Uterus (tissue), 4 donors: ENCODE data around the gene OOSP3. TPM values are rescaled to one million over a fixed set of nuclear protein-coding genes. Genes with fewer than 3 reads are reported as not detected.

ENCODE experiments used
- DNase-seq, 2 donors: peaks; one replicate each; pipeline ENCODE4 v3.0.0-alpha.2; 2019 to 2020
- H3K27ac ChIP-seq, 2 donors: fragments of 200-600 bp; sonication (generic); 1 replicate in 1 of 2; 2 replicates in 1 of 2; pipeline ENCODE4 v1.5.1; 2016 to 2018
- H3K27me3 ChIP-seq, 2 donors: fragments of 200-600 bp; sonication (generic); one replicate each; pipeline ENCODE4 v1.5.1; 2018 to 2019; ENCODE audit warnings: control low read depth in 1 of 2
- H3K36me3 ChIP-seq, 2 donors: fragments of 200-600 bp; sonication (generic); one replicate each; pipeline ENCODE4 v1.5.1; 2019; ENCODE audit warnings: control low read depth in 1 of 2
- H3K4me1 ChIP-seq, 2 donors: fragments of 200-600 bp; sonication (generic); one replicate each; pipeline ENCODE4 v1.5.1; 2018 to 2019; ENCODE audit warnings: control low read depth in 1 of 2
- H3K4me3 ChIP-seq, 2 donors: fragments of 200-600 bp; sonication (generic); 1 replicate in 1 of 2; 2 replicates in 1 of 2; pipeline ENCODE4 v1.5.1; 2018 to 2019; ENCODE audit warnings: mild to moderate bottlenecking in 1 of 2
- H3K9me3 ChIP-seq, 2 donors: fragments of 200-600 bp; sonication (generic); one replicate each; pipeline ENCODE4 v1.5.1; 2019; ENCODE audit warnings: control low read depth in 1 of 2
- POLR2A ChIP-seq, 2 donors: fragments of 450-650 bp; IDR thresholded peaks; one replicate each; pipeline ENCODE4 v1.6.1; 2016; ENCODE audit warnings: antibody characterized with exemption in 2 of 2, mild to moderate bottlenecking in 1 of 2, moderate library complexity in 1 of 2
- intact Hi-C: fragments of 100-400 bp; cut with DNase I; formaldehyde crosslinking; loops from one replicate; pipeline ENCODE4 v1.15.1; 2023; ENCODE audit warnings: low total_unique reads
- total RNA-seq, 4 donors: library from RNA; depleted of rRNA in 3 of 4; stranded (reverse); fragments of >200 nt in 3 of 4; gene quantifications; one replicate each; pipeline versions ENCODE4 v1.1.0 to v1.2.4, GENCODE V29; 2014 to 2023
- TF ChIP-seq, protein P1 (sequence below), 4 experiments: fragments of 200-600 bp in 2 of 4; fragments of 450-650 bp in 2 of 4; sonication (generic) in 2 of 4; IDR thresholded peaks; one replicate each; pipeline ENCODE4 v1.5.1; 2016 to 2019; ENCODE audit warnings: antibody characterized with exemption in 4 of 4, mild to moderate bottlenecking in 2 of 4, moderate library complexity in 1 of 4
- donor health status: DM: yes; HTN: yes; CAD: no.

Gene OOSP3
- total RNA-seq, 4 donors from 2014 or later, result not detected

- intact Hi-C loops, result no loop called here
- H3K36me3 ChIP-seq, result no peaks in the 10 kb centered on the region
- DNase-seq, result no peak
- no peaks in the 10 kb centered on the region for H3K9me3 ChIP-seq
- TF ChIP-seq, protein P1, sequence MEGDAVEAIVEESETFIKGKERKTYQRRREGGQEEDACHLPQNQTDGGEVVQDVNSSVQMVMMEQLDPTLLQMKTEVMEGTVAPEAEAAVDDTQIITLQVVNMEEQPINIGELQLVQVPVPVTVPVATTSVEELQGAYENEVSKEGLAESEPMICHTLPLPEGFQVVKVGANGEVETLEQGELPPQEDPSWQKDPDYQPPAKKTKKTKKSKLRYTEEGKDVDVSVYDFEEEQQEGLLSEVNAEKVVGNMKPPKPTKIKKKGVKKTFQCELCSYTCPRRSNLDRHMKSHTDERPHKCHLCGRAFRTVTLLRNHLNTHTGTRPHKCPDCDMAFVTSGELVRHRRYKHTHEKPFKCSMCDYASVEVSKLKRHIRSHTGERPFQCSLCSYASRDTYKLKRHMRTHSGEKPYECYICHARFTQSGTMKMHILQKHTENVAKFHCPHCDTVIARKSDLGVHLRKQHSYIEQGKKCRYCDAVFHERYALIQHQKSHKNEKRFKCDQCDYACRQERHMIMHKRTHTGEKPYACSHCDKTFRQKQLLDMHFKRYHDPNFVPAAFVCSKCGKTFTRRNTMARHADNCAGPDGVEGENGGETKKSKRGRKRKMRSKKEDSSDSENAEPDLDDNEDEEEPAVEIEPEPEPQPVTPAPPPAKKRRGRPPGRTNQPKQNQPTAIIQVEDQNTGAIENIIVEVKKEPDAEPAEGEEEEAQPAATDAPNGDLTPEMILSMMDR (IDR thresholded peaks at IDR 0.05), result no peak
- TF ChIP-seq POLR2A (IDR thresholded peaks at IDR 0.05), result no peak
- no peaks in the 10 kb centered on the region for H3K27me3 ChIP-seq
- no peak within 1 kb of the TSS for H3K27ac ChIP-seq
- H3K4me3 ChIP-seq, result no peak within 1 kb of the TSS
- H3K4me1 ChIP-seq, result no peaks in the 10 kb centered on the region
Observed at GRCh38 chr11:59866397-59866796, 12.2 kb upstream of the OOSP3 start, which contains the start of gene TCN1. Gene TCN1, minus strand, starts transcription at chr11:59866487. Its CDS starts 17 bp downstream, at chr11:59866470.

DNA sequence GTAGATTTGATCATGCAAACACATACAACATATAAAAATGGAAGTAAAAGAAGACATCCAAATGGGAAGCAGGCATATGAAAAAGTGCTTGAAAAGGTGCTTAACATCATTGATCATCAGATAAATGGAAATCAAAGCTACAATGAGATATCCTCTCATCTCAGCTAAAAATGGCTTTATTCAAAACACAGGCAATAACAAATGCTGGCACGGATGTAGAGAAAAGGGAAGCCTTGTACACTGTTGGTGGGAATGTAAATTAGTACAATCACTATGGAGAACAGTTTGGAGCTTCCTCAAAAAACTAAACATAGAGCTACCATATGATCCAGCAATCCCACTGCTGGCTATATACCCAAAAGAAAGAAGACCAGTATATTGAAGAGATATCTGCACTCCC lies 11.7 kb upstream of the OOSP3 start:
- intact Hi-C loops, result no loop called here
- Histone ChIP-seq H3K9me3 (no peaks in the 10 kb centered on the region), H3K27me3 (no peaks in the 10 kb centered on the region), H3K36me3 (no peaks in the 10 kb centered on the region), H3K4me1 (no peaks in the 10 kb centered on the region), H3K4me3 (no peak overlapping the region), H3K27ac (no peak overlapping the region)
- no peak for DNase-seq
- no peak for TF ChIP-seq POLR2A (IDR thresholded peaks at IDR 0.05)
- TF ChIP-seq, protein P1 (IDR thresholded peaks at IDR 0.05), result no peak

DNA sequence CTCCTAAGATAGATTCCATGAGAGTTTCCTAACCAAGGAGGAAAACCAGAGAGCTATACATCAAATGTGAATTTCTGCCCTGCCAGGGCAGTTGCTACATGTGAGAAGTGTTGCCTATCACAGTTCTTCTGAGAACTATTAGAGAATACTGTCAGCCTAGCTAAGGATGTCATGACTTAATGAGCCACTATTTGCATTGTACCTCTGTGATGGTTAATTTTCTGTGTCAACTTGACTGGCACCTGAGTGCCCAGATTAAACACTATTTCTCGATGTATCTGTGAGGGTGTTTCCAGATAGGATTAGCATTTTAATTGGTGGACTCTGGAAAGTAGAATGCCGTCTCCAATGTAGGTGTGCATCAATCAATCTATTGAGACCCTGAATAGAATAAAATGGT lies 10.6 kb upstream of the OOSP3 start:
- Histone ChIP-seq H3K36me3 (no peaks in the 10 kb centered on the region), H3K27me3 (no peaks in the 10 kb centered on the region), H3K4me3 (no peak overlapping the region), H3K27ac (no peak overlapping the region), H3K4me1 (no peaks in the 10 kb centered on the region), H3K9me3 (no peaks in the 10 kb centered on the region)
- intact Hi-C loops, result no loop called here
- no peak for TF ChIP-seq POLR2A (IDR thresholded peaks at IDR 0.05)
- TF ChIP-seq, protein P1 (IDR thresholded peaks at IDR 0.05), result no peak
- no peak for DNase-seq

- H3K9me3 ChIP-seq, result no peaks in the 10 kb centered on the region
- no peak overlapping the region for H3K4me3 ChIP-seq
- DNase-seq, result no peak
- H3K4me1 ChIP-seq, result no peaks in the 10 kb centered on the region
- H3K36me3 ChIP-seq, result no peaks in the 10 kb centered on the region
- no peaks in the 10 kb centered on the region for H3K27me3 ChIP-seq
- intact Hi-C loops, result no loop called here
- H3K27ac ChIP-seq, result no peak overlapping the region
- TF ChIP-seq POLR2A (IDR thresholded peaks at IDR 0.05), result no peak
- TF ChIP-seq, protein P1 (IDR thresholded peaks at IDR 0.05), result no peak
Observed at GRCh38 chr11:59872076-59872475, 6.5 kb upstream of the OOSP3 start.

GRCh38 chr11:59875856-59876519 lies 2.6 kb upstream of the OOSP3 start:
- no peaks in the 10 kb centered on the region for H3K4me1 ChIP-seq
- intact Hi-C loops, result no loop called here
- TF ChIP-seq POLR2A (IDR thresholded peaks at IDR 0.05), result no peak
- TF ChIP-seq, protein P1 (IDR thresholded peaks at IDR 0.05), result no peak
- H3K27me3 ChIP-seq, result no peaks in the 10 kb centered on the region
- H3K4me3 ChIP-seq, result no peak overlapping the region
- no peaks in the 10 kb centered on the region for H3K9me3 ChIP-seq
- no peak overlapping the region for H3K27ac ChIP-seq
- no peak for DNase-seq
- no peaks in the 10 kb centered on the region for H3K36me3 ChIP-seq
